AG04449 (cell line): ENCODE data around the gene BAZ1A.

Experiments
- CTCF ChIA-PET: fragments of 350-600 bp; formaldehyde crosslinking; extraction: SDS; loops from one replicate; lab custom pipeline; 2021; ENCODE audit warnings: antibody characterized with exemption; lab: Yijun Ruan, JAX
- POLR2A ChIA-PET: fragments of 400-600, 350-600 bp; formaldehyde crosslinking; extraction: SDS; loops from one replicate; lab custom pipeline; 2020; ENCODE audit warnings: antibody characterized with exemption, inconsistent platforms; lab: Yijun Ruan, JAX
- DNase-seq: peaks from one replicate; pipeline ENCODE4 v3.0.0-alpha.2; 2010; ENCODE audit warnings: low read depth, low spot score
- H3K4me3 ChIP-seq: 2 replicates; pipeline ENCODE4 v1.5.1; 2011; ENCODE audit warnings: low read depth, mild to moderate bottlenecking, control low read depth, low read length
- TF ChIP-seq, protein P1 (sequence below): IDR thresholded peaks from one replicate; pipeline ENCODE4 v1.5.1; 2011; ENCODE audit warnings: mild to moderate bottlenecking, moderate library complexity, low read length, control low read depth, inconsistent platforms; ENCODE audit not compliant: insufficient read depth; ENCODE audit errors: missing control alignments

BAZ1A gene

DNA sequence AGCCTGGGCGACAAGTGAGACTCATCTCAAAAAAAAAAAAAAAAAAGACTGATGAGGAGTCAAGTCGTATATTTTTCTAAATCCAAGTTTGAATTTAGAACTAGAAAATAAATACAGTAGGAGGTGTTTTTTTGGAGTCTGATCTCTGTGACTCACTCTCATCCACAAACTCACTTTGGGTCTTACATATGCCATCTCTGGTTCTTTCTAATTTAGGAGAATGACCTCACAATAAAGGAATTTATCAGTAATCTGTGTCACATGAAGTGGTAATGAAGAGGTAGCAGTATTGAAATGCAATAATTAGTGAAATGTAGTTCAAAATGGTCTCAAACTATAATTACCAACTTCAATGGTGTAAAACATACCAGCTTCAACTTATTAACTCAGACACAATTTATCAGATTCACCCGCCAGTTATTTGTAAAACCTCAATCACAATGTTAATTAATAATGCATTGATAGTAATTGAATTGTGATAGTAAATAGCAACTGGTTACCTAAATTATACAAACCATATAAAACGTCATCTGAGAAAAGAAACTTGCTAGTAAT is 156.3 kb downstream of the BAZ1A start:
- no peak overlapping the region for H3K4me3 ChIP-seq
- ChIA-PET CTCF (interaction anchor here (1.0 to 1.9 kb wide), 3 partner anchors 26 to 49 kb away, joined by 3 to 5 read pairs (median 3); no protein-coding TSS in a partner anchor), POLR2A (no interaction called here)
- DNase-seq = no peak
- TF ChIP-seq, protein P1, sequence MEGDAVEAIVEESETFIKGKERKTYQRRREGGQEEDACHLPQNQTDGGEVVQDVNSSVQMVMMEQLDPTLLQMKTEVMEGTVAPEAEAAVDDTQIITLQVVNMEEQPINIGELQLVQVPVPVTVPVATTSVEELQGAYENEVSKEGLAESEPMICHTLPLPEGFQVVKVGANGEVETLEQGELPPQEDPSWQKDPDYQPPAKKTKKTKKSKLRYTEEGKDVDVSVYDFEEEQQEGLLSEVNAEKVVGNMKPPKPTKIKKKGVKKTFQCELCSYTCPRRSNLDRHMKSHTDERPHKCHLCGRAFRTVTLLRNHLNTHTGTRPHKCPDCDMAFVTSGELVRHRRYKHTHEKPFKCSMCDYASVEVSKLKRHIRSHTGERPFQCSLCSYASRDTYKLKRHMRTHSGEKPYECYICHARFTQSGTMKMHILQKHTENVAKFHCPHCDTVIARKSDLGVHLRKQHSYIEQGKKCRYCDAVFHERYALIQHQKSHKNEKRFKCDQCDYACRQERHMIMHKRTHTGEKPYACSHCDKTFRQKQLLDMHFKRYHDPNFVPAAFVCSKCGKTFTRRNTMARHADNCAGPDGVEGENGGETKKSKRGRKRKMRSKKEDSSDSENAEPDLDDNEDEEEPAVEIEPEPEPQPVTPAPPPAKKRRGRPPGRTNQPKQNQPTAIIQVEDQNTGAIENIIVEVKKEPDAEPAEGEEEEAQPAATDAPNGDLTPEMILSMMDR = no peak

DNA sequence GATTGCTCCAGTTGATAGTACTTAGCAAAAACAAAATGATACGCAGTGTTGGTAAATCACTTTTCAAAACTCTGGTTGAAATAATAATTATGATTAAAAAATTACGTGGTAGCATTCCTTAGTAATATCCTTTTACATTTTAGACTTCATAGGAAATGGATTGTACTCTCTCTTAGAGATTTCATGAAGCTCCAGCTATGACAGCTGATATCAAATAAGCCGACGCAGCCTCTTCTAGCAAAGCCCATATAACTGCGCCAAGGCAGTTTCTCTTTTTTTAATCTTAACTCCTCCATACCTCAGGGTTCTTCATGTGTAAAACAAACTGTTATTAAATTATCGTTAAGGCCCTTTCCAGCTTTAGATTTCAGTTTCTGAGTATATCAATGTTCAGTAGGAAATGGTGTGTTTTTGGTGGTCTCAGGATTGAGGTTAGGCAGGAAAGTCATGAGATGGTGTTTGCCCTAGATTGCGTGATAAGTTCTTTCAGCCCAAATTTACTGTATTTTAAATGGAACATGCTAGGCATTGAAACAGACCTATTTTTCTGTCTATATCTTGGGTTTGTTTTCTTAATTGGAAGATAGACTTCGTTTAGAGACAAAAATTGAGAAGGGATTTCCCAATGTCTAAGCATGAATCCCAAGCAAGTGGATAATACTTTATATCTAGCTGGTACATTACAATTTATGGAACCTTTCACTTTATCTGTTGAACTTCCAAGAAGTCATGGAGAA is 159.9 kb downstream of the BAZ1A start:
- TF ChIP-seq, protein P1 = no peak
- H3K4me3 ChIP-seq = peak overlapping the region; percentile 73

DNA sequence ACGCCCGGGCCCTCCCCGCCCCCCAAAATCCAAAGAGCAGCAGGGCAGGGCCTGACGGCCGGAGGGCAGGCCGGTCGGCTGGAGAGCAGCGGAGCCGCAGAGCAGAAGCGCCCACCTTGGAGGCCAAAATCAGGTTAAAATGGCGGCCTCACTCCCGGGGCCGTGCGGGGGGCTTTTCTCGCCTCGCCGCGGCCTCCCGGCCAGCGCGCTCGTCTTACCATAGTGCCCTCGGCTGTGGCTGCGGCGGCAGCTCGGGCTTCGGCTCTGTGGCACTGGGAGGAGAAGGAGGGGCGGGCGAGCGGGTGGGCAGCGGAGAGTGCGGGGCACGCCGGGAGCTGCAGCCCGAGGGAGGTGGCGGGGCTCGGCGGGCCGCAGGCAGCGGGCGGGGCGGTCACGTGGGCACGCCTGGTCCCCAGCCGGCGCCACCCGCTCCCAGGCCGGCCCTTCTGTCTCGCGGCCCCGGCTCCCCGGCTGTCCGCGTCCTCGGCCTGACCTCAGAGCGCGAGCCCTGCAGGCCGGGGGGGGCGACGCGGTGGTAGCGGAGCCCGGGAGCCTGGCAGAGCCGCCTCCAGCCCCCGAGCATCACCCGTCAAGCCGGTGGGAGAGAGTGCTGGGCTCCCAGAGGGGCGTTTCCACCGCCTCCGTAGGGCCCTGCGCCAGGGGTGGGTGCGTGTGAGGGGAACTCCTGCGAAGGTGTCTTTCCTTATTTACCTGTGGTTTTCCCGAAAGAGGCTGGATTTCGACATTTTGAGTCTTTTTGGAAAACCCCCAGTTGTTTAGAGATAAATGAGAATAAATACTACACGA is 160.6 kb downstream of the BAZ1A start, which contains the start of gene CFL2:
CFL2 (minus strand) TSS at position 274 of the 807 bp plus-strand sequence; CDS start at position 221, 53 bp downstream.
- TF ChIP-seq, protein P1 = no peak
- ChIA-PET CTCF (interaction anchor here (1.9 to 10.0 kb wide), 4 partner anchors 10 to 43 kb away, joined by 5 to 63 read pairs (median 14); no protein-coding TSS in a partner anchor), POLR2A (interaction anchor here (1.0 to 1.5 kb wide), 6 partner anchors 8 to 255 kb away, joined by 3 to 8 read pairs (median 3); no protein-coding TSS in a partner anchor)
- peak within 1 kb of the TSS; percentile 73 for H3K4me3 ChIP-seq
- no peak for DNase-seq

More for the DNA sequence above, 159.9 kb downstream of the BAZ1A start:
- ChIA-PET POLR2A (interaction anchor here (0.5 to 1.5 kb wide), 6 partner anchors 15 to 705 kb away, joined by 3 to 5 read pairs (median 3); no protein-coding TSS in a partner anchor), CTCF (interaction anchor here (1.9 to 10.0 kb wide), 3 partner anchors 9 to 44 kb away, joined by 6 to 63 read pairs (median 22); no protein-coding TSS in a partner anchor)
- DNase-seq = no peak

DNA sequence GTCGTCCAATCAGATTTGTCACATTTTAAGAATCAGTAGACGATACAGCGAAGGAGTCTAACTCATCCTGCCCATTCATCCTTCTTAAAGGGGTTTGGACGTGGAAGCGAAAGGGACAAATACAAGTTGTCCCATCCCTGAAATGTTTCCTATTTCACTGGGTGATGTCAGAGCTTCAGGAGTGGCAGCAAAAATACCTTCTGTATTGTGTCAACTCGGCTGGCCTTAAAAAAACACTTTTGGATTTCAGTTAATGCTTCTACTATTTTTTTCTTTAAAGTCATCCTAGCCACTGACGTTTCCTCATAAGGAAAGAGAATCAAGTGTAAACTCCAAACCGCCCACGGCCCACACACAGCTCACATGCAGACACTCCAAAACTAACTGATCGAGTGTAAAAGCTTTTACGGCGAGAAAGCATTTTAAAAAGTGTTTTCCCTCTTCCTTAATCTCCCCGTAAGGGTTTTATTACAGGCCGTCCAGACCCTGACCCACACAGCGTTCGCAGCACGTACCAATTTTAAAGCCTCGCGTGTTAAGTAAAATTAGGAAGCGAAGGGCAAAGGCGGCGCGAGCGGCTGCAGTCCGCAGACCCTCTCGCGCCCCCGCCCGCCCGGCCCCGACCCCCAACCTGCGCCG is 161.4 kb downstream of the BAZ1A start:
- CTCF ChIA-PET = interaction anchor here (2.1 to 10.0 kb wide), 3 partner anchors 9 to 42 kb away, joined by 5 to 63 read pairs (median 22); no protein-coding TSS in a partner anchor
- POLR2A ChIA-PET = interaction anchor here (0.6 to 1.5 kb wide), 6 partner anchors 9 to 254 kb away, joined by 3 to 8 read pairs (median 4); no protein-coding TSS in a partner anchor
- DNase-seq = no peak

DNA sequence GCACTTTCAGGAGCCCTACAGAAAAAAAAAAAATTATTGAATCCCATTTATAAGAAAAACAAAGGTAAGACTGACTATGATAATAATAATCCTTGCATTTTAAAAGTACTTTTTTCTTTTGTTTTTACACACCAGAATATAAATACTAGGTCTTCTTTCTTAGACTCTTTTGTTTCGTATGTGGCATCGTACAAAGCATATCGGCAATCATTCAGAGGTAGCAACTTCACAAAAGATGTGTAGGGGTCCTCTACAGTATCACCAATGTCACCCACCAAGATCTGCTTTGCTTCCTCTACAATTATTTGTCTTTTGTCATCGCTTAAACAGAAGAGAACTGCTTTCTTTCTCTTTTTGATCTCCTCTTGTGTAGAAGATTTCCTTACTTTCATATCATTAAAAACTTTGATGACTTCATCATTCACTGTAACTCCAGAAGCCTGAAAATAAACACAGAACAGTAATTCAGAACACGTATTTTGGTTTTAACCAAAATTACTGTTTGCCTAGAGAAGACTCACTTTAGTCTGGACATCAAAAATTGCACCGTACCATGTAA is 162.0 kb downstream of the BAZ1A start:
- TF ChIP-seq, protein P1 = no peak
- POLR2A ChIA-PET = interaction anchor here (0.6 to 1.5 kb wide), 4 partner anchors 10 to 91 kb away, joined by 3 to 8 read pairs (median 4); no protein-coding TSS in a partner anchor
- CTCF ChIA-PET = interaction anchor here (2.1 to 10.0 kb wide), 4 partner anchors 9 to 42 kb away, joined by 5 to 63 read pairs (median 20); no protein-coding TSS in a partner anchor
- no peak for DNase-seq
- H3K4me3 ChIP-seq = peak overlapping the region; percentile 73

More for the DNA sequence above, 161.4 kb downstream of the BAZ1A start:
- TF ChIP-seq, protein P1 = no peak
- peak overlapping the region; percentile 73 for H3K4me3 ChIP-seq
